Measurements from ENCODE around the gene STAB2.

DNA sequence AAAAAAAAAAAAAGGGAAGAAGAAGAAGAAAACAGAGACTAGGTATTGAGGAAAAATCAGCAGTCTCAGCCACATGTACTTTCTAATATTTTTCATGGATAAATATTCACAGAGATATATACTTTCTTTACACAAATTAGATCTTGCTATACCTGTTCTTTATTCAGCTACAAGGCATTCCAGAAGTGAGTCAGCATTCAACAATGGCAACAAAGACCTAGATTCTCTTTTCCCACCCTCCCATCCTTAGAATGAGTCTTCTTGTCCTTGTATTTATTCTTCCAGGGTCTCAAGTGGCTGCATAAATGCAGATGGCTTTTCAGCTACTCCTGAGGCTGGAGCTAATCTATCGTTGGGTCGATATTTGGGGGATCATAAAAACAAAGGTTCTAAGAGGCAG, 160.9 kb downstream of the STAB2 start:
- no peak for TF ChIP-seq CTCF (IDR thresholded peaks at IDR 0.05)
- no peak for TF ChIP-seq EZH2 (IDR thresholded peaks at IDR 0.05; ENCODE audit: borderline replicate concordance, insufficient read depth, low read depth, low read length, poor library complexity, severe bottlenecking)
